Measurements from ENCODE around the gene NR6A1.

The NR6A1 gene

GRCh38 chr9:124475868-124476690 is 295.0 kb downstream of the NR6A1 start:
- no peak overlapping the region for H3K4me3 ChIP-seq (ENCODE audit: low read depth, low read length)
- TF ChIP-seq CTCF (IDR thresholded peaks at IDR 0.05; ENCODE audit: low read depth, low read length): no peak

GRCh38 chr9:124475158-124475867 is 295.8 kb downstream of the NR6A1 start:
- TF ChIP-seq CTCF (IDR thresholded peaks at IDR 0.05; ENCODE audit: low read depth, low read length): no peak
- no peak overlapping the region for H3K4me3 ChIP-seq (ENCODE audit: low read depth, low read length)

GRCh38 chr9:124474151-124474550 is 297.0 kb downstream of the NR6A1 start:
- H3K4me3 ChIP-seq (ENCODE audit: low read depth, low read length): no peak overlapping the region
- no peak for TF ChIP-seq CTCF (IDR thresholded peaks at IDR 0.05; ENCODE audit: low read depth, low read length)

GRCh38 chr9:124473310-124473709 is 297.8 kb downstream of the NR6A1 start:
- H3K4me3 ChIP-seq (ENCODE audit: low read depth, low read length): no peak overlapping the region
- no peak for TF ChIP-seq CTCF (IDR thresholded peaks at IDR 0.05; ENCODE audit: low read depth, low read length)

GRCh38 chr9:124472770-124473169 is 298.3 kb downstream of the NR6A1 start:
- no peak overlapping the region for H3K4me3 ChIP-seq (ENCODE audit: low read depth, low read length)
- TF ChIP-seq CTCF (IDR thresholded peaks at IDR 0.05; ENCODE audit: low read depth, low read length): no peak

GRCh38 chr9:124471761-124472160 is 299.4 kb downstream of the NR6A1 start:
- TF ChIP-seq CTCF (IDR thresholded peaks at IDR 0.05; ENCODE audit: low read depth, low read length): no peak
- H3K4me3 ChIP-seq (ENCODE audit: low read depth, low read length): no peak overlapping the region

- TF ChIP-seq CTCF (IDR thresholded peaks at IDR 0.05; ENCODE audit: low read depth, low read length): no peak
- no peak overlapping the region for H3K4me3 ChIP-seq (ENCODE audit: low read depth, low read length)
These were observed 300.4 kb downstream of the NR6A1 start for GRCh38 chr9:124470726-124471125.
